AG08395 (cell line): ENCODE measurements around the gene SMAP2.

ENCODE experiments used
- DNase-seq: peaks from one replicate; pipeline ENCODE4 v3.0.0; 2012; ENCODE audit warnings: mixed read lengths, low spot score

Gene SMAP2

GRCh38 chr1:40390857-40391256, 17.3 kb downstream of the SMAP2 start:
- no peak for DNase-seq

DNA sequence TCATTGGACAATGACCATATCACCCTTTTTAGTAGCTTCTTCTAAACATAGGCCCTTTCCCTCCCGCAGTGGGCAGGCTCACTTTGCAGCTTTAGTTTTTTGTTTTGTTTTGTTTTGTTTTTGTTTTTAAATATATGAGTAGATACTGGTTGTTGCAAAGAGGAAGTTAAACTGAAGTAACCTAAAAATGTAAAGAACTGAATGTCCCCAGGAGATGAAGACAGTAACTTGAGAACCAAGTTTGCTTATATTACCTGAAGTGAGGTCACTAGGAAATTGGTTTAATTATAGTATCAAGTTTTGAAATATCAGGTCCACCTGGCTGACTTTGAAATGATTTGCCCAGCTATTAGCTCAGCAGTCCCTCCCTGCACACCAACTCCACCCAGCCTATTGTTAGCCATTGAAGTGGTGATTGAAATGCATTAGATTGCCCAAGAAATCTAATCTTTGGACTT, 18.2 kb downstream of the SMAP2 start:
- no peak for DNase-seq

GRCh38 chr1:40392221-40392620, 18.7 kb downstream of the SMAP2 start:
- peak; percentile 92 for DNase-seq

- DNase-seq: no peak
Measured at GRCh38 chr1:40393173-40393572, 19.6 kb downstream of the SMAP2 start.

GRCh38 chr1:40394491-40395172, 21.1 kb downstream of the SMAP2 start:
- no peak for DNase-seq

DNA sequence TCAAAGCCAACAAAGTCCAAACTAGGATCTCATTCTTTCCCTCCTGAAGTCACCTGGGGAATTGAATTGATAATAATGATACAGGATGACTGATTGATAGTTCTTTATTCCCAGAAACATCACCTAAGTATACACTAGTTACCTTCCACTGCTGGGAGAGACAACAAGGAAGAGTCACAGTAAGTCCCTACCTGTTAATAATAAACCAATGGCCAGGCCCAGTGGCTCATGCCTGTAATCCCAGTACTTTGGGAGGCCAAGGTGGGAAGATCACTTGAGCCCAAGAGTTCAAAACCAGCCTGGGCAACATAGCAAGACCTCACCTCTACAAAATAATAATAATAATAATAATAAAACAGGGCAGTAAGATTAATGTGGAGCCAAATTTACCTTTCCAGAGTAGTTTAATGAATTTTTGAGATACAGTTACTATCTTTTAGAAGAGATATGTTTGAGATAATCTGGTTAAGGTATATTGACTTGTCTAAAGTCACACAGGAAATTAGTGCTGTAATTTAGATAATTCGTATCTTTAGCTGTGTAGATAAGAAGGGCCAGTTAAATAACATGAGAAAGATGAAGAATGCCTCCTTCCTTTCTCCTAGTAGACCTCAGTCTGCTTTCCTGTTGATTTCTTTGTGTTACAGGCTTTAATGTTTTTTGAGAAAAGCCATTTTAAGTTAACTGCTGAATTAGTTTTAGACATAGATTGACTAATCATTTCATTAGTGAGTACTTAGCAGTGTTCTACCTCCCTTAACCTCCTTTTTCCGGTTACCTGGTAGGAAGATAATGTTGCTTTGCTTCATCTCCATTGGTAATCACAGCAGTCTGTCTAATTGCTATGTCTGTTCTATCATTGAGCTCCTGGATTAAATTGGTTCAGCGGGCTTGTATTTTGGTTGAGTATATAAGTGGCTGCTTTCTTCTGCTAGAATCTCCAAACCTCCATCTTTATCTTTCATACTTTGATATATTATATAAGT, 22.0 kb downstream of the SMAP2 start:
- no peak for DNase-seq

DNA sequence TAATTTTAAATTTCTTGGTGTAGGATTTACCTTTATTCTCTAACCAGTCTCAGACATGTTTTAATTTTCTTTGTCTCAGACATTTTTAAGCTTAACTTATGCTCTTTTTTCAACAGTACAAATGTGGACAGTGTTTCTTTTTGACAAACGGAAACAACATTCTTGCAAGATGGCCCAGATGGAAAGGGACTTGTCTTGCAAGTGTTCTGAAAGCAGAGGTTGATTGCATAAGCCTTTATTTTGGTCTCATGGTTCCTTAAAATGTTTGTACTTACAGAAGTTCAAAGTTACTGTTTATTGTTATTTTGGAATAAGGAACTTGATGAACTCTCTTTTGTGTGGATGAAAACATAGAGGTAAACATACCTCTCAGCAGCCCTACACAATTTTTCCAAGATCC, 22.9 kb downstream of the SMAP2 start:
- DNase-seq: no peak

DNA sequence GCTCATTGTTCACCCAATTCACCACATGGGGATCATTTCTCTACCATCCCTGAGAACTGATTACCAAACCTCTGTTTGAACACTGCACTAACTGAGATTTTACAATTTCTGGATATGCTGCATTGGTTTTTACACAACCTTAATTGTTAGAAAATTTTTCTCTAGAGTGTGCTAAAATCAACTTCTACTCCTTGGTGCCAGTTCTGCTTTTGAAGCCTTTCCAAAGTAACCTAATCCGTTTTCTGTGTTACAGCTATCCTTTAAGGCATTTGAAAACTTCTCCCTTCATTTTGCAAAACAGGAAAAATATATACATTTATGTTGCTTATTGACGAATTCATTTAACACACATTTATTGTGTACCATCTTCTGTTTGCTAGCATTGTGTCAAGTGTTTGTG, 23.7 kb downstream of the SMAP2 start:
- DNase-seq: no peak

- DNase-seq: no peak
Measured at GRCh38 chr1:40399984-40400704, 26.6 kb downstream of the SMAP2 start.

- no peak for DNase-seq
Measured at GRCh38 chr1:40401473-40402201, 28.1 kb downstream of the SMAP2 start.

DNA sequence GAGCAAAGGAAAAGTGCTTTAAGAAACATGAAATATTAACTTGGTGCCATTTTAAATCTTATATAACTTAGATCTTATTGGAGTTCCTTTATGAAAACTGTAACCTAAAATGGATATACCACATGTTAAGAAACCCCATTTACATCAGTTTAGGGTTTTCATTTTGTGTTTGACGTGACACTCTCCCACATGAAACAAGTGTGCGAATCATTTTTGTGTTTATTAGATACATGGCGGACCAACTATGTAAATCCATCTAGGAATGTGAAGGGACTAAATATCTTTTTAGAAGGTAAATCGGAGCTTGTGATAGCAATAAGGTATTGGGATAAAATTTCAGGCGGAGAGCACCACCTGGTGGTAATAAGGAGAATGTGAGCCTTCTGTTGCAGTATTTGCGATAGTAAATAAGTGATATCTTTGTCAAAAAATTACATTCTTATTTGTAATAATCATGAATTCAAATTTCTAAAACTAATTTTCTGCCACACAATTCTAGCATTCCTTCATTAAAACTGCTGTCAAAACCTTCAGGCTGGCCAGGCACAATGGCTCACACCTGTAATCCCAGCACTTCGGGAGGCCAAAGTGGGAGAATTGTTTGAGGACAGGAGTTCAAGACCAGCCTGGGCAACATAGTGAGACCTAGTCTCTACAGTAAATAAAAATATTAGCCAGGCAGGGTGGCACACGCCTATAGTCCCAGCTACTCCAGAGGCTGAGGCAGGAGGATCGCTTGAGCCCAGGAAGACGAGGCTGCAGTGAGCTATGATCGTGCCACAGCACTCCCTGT, 31.3 kb downstream of the SMAP2 start:
- DNase-seq: peak; percentile 59

DNA sequence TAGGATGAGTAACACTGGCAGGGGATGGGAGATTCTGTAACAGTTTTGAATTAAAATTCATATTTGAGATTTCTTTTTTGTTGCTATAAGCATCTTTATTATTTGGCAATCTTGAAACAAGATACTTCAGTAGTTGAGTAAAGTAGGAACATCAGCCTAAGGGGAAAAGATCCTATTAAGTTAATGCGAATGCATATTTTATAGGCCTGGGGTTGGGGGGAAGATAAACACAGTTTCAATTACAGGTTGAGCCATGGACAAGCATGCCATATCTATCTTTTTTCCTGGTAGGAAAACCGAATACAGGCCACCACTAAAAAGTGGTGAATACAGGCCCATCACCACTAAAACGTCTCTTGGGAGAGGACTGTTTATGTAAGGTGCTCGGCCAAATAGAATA, 32.3 kb downstream of the SMAP2 start:
- DNase-seq: no peak

DNA sequence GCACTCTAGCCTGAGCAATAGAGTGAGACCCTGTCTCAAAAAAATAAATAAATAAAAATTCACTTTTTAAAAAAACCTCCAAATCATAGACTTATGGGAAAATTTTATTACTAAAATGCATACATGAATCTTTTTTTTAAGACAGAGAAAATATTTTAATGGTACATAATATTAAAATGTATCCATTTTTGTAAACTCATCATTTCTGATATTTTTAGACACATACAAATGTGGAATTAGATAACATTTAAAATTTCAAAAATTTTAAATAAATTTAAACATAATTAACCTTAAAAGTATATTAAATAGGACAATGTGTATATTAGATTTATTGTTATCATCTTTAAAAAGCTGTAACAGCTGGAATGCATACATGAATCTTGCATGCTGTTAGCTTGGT, 33.9 kb downstream of the SMAP2 start:
- no peak for DNase-seq

- DNase-seq: no peak
Measured at GRCh38 chr1:40409467-40409866, 35.9 kb downstream of the SMAP2 start.

- DNase-seq: no peak
Measured at GRCh38 chr1:40411294-40411693, 37.8 kb downstream of the SMAP2 start.

DNA sequence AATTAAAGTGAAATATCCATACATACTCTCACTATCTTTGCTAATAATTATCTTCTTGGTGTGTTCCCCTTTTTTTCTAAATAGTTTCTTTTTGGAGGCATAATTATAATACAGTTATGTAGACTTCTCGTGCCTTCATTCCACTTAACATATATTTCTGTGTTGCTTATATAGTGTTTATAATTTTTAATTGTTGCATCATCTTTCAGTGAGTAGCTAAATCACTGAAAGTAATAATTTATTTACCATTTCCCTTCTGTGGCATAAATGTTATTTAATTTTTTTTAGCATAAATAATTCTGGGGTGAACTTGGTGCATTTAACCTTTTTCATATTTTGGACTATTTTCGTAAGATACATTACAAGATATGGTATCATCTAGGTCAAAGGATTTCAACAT, 38.3 kb downstream of the SMAP2 start:
- no peak for DNase-seq

DNA sequence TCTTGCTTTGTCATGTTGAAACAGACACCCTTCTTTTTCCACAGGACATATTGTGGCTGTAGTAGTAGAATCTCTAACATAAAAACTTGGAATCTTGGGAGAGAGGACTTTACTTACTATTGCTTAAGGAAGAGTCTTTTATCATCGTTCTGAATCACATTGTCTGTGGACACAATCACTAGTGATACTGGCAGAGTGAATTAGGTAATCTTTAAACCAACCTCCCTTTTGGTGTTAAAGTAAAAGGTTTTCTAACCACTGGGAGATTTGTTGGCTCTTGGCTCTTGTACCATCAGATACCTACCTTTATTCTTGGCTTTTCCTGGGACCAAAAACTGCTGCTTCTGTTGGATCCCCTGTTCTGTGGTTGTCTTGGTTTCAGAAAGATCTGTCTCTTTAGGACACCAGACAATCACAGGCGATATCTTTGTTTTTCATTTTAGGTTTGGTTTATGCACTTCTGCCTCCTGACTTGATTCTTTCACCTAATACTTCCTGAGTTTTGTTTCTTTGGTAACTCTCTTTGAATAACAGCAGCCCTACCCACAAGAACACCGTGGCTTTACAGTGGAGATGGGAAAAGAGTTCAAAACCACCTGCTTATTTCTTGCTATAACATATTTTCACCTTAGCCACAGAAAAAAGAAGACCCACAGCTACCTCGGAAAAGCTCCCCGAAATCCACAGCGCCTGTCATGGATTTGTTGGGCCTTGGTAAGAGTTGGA, 40.2 kb downstream of the SMAP2 start:
- DNase-seq: no peak

DNA sequence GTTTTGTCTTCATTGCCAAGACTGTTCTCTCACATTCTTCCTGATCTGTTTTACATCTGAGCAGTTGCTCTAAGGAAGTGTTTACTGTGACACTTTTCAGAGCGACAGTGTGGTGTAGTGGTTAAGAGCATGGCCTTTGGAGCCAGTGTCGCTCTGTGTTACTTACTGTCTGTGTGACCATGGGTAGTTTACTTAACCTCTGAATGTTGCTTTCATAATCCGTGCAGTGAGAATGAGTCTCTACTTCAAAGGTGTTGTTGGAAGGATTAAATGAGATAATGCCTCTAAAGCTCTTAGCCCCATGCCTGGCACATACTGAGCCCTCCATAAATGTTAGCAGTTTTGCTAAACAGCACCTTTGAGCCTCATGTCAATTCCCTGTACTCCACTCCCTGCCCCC, 40.8 kb downstream of the SMAP2 start:
- no peak for DNase-seq

GRCh38 chr1:40416709-40417108, 43.2 kb downstream of the SMAP2 start:
- no peak for DNase-seq
